ENCODE data around the gene LGR6.
A peak's percentile ranks its signal among the peaks of the same experiment; 100 is the strongest.

The LGR6 gene

GRCh38 chr1:202184750-202185460 is 8.7 kb upstream of the LGR6 start (continued):
- TF ChIP-seq HIC1 (tag by site-specific recombination; IDR thresholded peaks at IDR 0.05) (peak; percentile 67; the same call in 1 of the 2 replicates), IKZF3 (tag by site-specific recombination; IDR thresholded peaks at IDR 0.05) (peak; percentile 90), ZNF394 (tag by site-specific recombination; IDR thresholded peaks at IDR 0.05; ENCODE audit: borderline replicate concordance) (peak; percentile 30; the same call in 1 of the 2 replicates), ZNF660 (tag by site-specific recombination; IDR thresholded peaks at IDR 0.05) (no peak), SP2 (tag by site-specific recombination; IDR thresholded peaks at IDR 0.05) (peak; percentile 88), ZNF701 (tag by site-specific recombination; IDR thresholded peaks at IDR 0.05) (no peak), ZNF747 (tag by site-specific recombination; IDR thresholded peaks at IDR 0.05) (no peak), CTCF (tag by site-specific recombination; IDR thresholded peaks at IDR 0.05) (peak; percentile 88), YY1 (tag by site-specific recombination; IDR thresholded peaks at IDR 0.05) (no peak; the same call in 1 of the 2 replicates), KLF8 (tag by site-specific recombination; IDR thresholded peaks at IDR 0.05) (0 out of 2 replicates have a peak, but pooled peaks have one; percentile 30), EGR2 (tag by site-specific recombination; IDR thresholded peaks at IDR 0.05; ENCODE audit: low read depth) (peak; percentile 10; the same call in 1 of the 2 replicates), KLF17 (tag by site-specific recombination; IDR thresholded peaks at IDR 0.05) (0 out of 2 replicates have a peak, but pooled peaks have one; percentile 45), HOXC10 (CRISPR knock-in tag; IDR thresholded peaks at IDR 0.05) (no peak), KLF1 (tag by site-specific recombination; IDR thresholded peaks at IDR 0.05) (peak; percentile 29; the same call in 1 of the 2 replicates), ZNF654 (tag by site-specific recombination; IDR thresholded peaks at IDR 0.05; ENCODE audit: low read depth) (peak; percentile 80), PRDM2 (tag by site-specific recombination; IDR thresholded peaks at IDR 0.05; ENCODE audit: borderline replicate concordance) (no peak), ZNF558 (tag by site-specific recombination; IDR thresholded peaks at IDR 0.05) (no peak), ZNF184 (tag by site-specific recombination; IDR thresholded peaks at IDR 0.05) (no peak)
